Measurements from ENCODE around the gene SMOC2.

DNA sequence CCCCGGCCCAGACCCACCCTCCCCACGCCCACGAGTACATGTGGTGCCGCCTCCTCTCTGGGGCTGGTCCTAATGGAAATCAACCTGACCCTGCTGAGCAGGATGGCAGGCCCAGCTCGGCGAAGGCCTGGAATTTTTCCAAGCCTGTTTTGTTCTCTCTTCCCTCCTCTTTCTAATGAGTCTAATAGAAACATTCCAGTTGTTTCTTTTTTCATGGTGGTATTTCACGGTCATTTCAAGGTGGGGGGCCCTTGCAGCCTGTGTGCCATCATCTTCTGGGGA is 16.6 kb downstream of the SMOC2 start:
- TF ChIP-seq, protein P1, sequence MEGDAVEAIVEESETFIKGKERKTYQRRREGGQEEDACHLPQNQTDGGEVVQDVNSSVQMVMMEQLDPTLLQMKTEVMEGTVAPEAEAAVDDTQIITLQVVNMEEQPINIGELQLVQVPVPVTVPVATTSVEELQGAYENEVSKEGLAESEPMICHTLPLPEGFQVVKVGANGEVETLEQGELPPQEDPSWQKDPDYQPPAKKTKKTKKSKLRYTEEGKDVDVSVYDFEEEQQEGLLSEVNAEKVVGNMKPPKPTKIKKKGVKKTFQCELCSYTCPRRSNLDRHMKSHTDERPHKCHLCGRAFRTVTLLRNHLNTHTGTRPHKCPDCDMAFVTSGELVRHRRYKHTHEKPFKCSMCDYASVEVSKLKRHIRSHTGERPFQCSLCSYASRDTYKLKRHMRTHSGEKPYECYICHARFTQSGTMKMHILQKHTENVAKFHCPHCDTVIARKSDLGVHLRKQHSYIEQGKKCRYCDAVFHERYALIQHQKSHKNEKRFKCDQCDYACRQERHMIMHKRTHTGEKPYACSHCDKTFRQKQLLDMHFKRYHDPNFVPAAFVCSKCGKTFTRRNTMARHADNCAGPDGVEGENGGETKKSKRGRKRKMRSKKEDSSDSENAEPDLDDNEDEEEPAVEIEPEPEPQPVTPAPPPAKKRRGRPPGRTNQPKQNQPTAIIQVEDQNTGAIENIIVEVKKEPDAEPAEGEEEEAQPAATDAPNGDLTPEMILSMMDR (IDR thresholded peaks at IDR 0.05; ENCODE audit: poor library complexity), result no peak
- TF ChIP-seq EZH2 (IDR thresholded peaks at IDR 0.05; ENCODE audit: borderline replicate concordance) (no peak), EZH2phosphoT487 (IDR thresholded peaks at IDR 0.05; ENCODE audit: low read depth, severe bottlenecking, unreplicated experiment) (no peak)
